H1 (cell line): Measurements from ENCODE around the gene ELAVL1.

Experiments
- ATF2 ChIP-seq: IDR thresholded peaks from 2 replicates; pipeline ENCODE4 v1.6.1; 2012; ENCODE audit warnings: low read length, inconsistent platforms
- BACH1 ChIP-seq: IDR thresholded peaks from 2 replicates; pipeline ENCODE4 v1.6.1; 2012; ENCODE audit warnings: low read length, improper control_type of control experiment
- CTCF ChIP-seq, 3 experiments: IDR thresholded peaks; 1 replicate in 2 of 3; 2 replicates in 1 of 3; pipeline versions ENCODE4 v1.5.1 to v1.6.1; 2011; ENCODE audit warnings: low read length in 3 of 3, mild to moderate bottlenecking in 3 of 3, inconsistent platforms in 2 of 3, low read depth in 1 of 3, moderate library complexity in 1 of 3; ENCODE audit not compliant: insufficient read depth in 1 of 3; ENCODE audit errors: control extremely low read depth in 1 of 3
- EP300 ChIP-seq, 2 experiments: IDR thresholded peaks; 1 replicate in 1 of 2; 2 replicates in 1 of 2; pipeline ENCODE4 v1.6.1; 2011 to 2012; ENCODE audit warnings: low read depth in 2 of 2, low read length in 2 of 2, mild to moderate bottlenecking in 2 of 2, borderline replicate concordance in 1 of 2, inconsistent platforms in 1 of 2, moderate library complexity in 1 of 2
- EZH2 ChIP-seq: fragments of 200-600 bp; sonication (generic); IDR thresholded peaks from 2 replicates; pipeline ENCODE4 v1.7.1; 2012; ENCODE audit warnings: low read depth, mild to moderate bottlenecking, moderate library complexity, low read length, inconsistent platforms; ENCODE audit not compliant: severe bottlenecking
- MAX ChIP-seq: IDR thresholded peaks from 2 replicates; pipeline ENCODE4 v1.6.1; 2012; ENCODE audit warnings: inconsistent platforms
- POLR2A ChIP-seq, 2 experiments: IDR thresholded peaks; 1 replicate in 1 of 2; 2 replicates in 1 of 2; pipeline ENCODE4 v1.6.1; 2011; ENCODE audit warnings: low read depth in 2 of 2, low read length in 2 of 2, mild to moderate bottlenecking in 2 of 2; ENCODE audit errors: control extremely low read depth in 1 of 2
- POLR2AphosphoS5 ChIP-seq: IDR thresholded peaks from 2 replicates; pipeline ENCODE4 v1.6.1; 2011; ENCODE audit warnings: low read depth, low read length
- RAD21 ChIP-seq, 2 experiments: IDR thresholded peaks in 1 of 2; conservative IDR thresholded peaks in 1 of 2; 2 replicates each; pipeline ENCODE4 v1.6.1; 2011; ENCODE audit warnings: low read depth in 2 of 2, low read length in 2 of 2, improper control_type of control experiment in 1 of 2, inconsistent platforms in 1 of 2, mild to moderate bottlenecking in 1 of 2, moderate library complexity in 1 of 2
- SRF ChIP-seq: IDR thresholded peaks from 2 replicates; pipeline ENCODE4 v1.6.1; 2011; ENCODE audit warnings: mild to moderate bottlenecking, low read depth, low read length, moderate library complexity

GRCh38 chr19:8041531-8041931 lies 36.1 kb upstream of the ELAVL1 start:
- TF ChIP-seq POLR2AphosphoS5, result no peak
- TF ChIP-seq RAD21 (IDR thresholded peaks at IDR 0.05 in 1 of 2, conservative IDR thresholded peaks at IDR 0.05 in 1 of 2; ENCODE audit: low read depth in 2 of 2, low read length in 2 of 2), result no peak
- no peak for TF ChIP-seq POLR2A (IDR thresholded peaks at IDR 0.05; ENCODE audit: control extremely low read depth in 1 of 2, low read depth in 2 of 2, low read length in 2 of 2)
- TF ChIP-seq ATF2, result no peak
- no peak for TF ChIP-seq MAX
- TF ChIP-seq CTCF (IDR thresholded peaks at IDR 0.05; ENCODE audit: control extremely low read depth in 1 of 3, insufficient read depth in 1 of 3, low read depth in 1 of 3, low read length in 3 of 3), result no peak
- no peak for TF ChIP-seq EZH2
- TF ChIP-seq BACH1, result no peak
- no peak for TF ChIP-seq SRF
- no peak for TF ChIP-seq EP300 (IDR thresholded peaks at IDR 0.05; ENCODE audit: borderline replicate concordance in 1 of 2, low read depth in 2 of 2, low read length in 2 of 2)
